GM18505 (cell line): ENCODE data around the gene CD151.

Experiments
- ATAC-seq: cut with Tn5 transposase; IDR thresholded peaks from one replicate; pipeline ENCODE4 v1.9.1; 2021; ENCODE audit not compliant: unreplicated experiment
- POLR2A ChIP-seq: IDR thresholded peaks from 4 replicates; pipeline ENCODE4 v1.6.1; 2011; ENCODE audit warnings: borderline replicate concordance; ENCODE audit not compliant: insufficient read depth, insufficient read length; ENCODE audit errors: extremely low read depth

The CD151 gene

DNA sequence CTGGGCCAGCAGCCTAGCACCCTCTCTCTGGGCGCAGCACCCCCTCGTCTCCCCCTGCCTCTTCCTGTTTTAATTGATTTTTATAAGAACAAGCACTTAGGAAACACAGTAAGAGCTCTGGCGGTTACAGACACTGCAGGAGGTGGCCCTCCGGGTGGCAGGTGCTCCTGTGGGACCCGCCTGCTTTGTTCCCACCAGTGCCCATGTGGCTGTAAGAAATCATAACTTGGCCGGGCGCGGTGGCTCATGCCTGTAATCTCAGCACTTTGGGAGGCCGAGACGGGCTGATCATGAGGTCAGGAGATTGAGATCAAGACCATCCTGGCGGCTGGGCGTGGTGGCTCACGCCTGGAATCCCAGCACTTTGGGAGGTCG, 28.3 kb downstream of the CD151 start:
- no peak for ATAC-seq
- TF ChIP-seq POLR2A: no peak

- TF ChIP-seq POLR2A: no peak
- no peak for ATAC-seq
These were observed 29.4 kb downstream of the CD151 start for GRCh38 chr11:862081-862661.

GRCh38 chr11:862696-863022, 29.9 kb downstream of the CD151 start:
- no peak for TF ChIP-seq POLR2A

DNA sequence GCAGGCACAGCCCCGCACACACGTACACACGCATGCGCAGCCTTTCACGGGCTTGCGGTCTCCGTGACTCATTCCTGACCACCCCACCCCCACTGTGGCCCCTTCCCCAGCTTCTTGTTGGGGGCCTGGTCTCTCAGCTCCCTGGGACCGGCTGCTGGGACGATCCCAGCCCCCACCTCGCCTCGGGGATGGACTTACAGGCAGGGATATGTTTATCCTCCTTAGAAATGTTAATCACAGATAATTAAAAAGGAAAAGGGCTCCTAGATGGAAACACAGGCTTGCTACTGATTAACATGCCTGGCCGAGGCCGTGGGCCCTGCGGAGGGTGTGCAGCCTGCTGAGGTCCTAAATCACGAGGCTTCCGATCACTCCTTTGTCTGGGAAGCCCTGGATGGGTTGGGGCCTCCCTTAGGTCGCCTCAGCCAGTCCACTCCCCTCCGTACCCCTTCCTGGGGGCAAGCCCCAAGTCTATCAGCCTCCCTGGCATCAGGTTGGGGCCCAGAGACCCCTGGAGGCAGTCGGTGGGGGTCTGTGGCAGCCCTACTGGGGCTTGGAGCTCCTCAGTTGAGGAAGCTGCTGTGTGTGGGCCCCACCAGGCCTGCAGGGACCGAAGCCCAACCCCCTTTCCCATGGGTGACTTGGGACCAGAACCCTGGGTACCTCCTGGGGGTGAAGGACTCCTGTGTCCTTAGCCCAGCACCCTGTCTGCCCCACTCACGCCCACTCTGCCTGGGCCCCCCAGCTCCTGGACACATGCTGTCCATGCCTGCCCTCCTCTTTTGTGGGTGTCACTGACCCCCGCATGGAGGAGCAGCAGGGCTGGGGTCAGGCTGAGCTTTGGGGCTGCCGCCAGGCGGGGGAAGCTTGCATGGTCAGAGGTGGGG, 30.5 kb downstream of the CD151 start:
- no peak for ATAC-seq
- no peak for TF ChIP-seq POLR2A

More at GRCh38 chr11:862696-863022, 29.9 kb downstream of the CD151 start:
- ATAC-seq: no peak

- ATAC-seq: no peak
- no peak for TF ChIP-seq POLR2A
These were observed 31.4 kb downstream of the CD151 start for GRCh38 chr11:863910-864827.

DNA sequence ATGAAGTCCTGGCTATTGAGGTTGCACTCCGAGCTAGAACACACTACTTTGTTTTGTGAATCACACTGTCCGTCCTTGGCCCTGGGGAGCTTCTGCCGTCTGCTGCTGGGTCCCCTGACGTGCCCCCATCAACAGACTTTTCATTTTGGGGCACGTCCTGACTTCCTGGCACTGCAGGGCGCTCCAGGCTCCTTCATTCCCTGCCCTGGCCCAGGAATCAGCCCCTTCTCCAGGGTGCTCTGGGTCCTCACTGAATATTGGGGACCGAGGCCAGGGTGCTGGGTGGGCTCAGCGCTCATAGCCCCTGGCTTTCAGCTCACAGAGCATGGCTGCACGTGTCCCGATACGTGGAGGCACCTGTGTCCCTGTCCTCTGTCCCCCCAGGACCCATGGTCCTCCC, 32.1 kb downstream of the CD151 start:
- no peak for TF ChIP-seq POLR2A
- ATAC-seq: no peak

DNA sequence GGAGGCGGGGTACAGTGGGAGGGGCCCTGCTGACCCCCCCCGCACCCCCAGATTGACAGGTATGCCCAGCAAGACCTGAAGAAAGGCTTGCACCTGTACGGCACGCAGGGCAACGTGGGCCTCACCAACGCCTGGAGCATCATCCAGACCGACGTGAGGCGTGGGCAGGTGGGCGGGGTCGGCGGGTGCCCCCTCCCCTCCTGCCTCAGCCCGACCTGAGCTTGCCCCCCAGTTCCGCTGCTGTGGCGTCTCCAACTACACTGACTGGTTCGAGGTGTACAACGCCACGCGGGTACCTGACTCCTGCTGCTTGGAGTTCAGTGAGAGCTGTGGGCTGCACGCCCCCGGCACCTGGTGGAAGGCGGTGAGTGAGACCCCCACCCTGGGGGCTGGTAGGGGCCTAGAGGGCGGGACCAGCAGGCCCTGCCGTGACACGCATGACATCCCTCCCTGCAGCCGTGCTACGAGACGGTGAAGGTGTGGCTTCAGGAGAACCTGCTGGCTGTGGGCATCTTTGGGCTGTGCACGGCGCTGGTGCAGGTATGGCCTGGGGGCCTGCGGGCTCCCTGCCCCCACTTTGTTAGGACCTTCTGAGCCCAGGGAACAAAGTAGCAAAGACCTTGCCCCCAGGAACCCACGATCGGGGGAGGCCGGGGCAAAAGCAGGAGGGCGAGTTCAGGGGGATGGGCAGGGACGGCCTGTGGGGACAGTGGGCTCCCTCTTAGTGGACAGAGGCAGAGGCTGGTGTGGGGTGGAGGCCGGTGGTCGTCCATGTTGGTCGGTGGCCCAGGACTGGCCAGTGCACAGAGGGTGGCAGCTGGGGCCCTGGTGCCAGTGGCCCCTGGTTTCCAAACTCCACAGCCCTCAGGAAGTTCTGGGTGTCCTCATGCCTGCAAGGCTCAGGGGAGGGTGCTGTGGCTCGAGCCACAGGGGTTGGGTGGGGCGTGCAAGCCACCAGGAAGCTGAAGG, 33.0 kb downstream of the CD151 start:
- TF ChIP-seq POLR2A: peak; percentile 8
- ATAC-seq: no peak

- no peak for TF ChIP-seq POLR2A
These were observed 33.7 kb downstream of the CD151 start for GRCh38 chr11:866481-866880.

GRCh38 chr11:867856-868358, 35.2 kb downstream of the CD151 start:
- no peak for ATAC-seq
- no peak for TF ChIP-seq POLR2A

More at GRCh38 chr11:866481-866880, 33.7 kb downstream of the CD151 start:
- no peak for ATAC-seq

GRCh38 chr11:868394-868793, 35.6 kb downstream of the CD151 start:
- ATAC-seq: no peak
- TF ChIP-seq POLR2A: no peak

- TF ChIP-seq POLR2A: no peak
- no peak for ATAC-seq
These were observed 36.0 kb downstream of the CD151 start for GRCh38 chr11:868802-869201.
